GM21529 (cell line): ENCODE measurements around the gene SULT6B1.
A peak's percentile ranks its signal among the peaks of the same experiment; 100 is the strongest.

Experiments used
- ATAC-seq: cut with Tn5 transposase; IDR thresholded peaks from one replicate; pipeline ENCODE4 v1.9.1; 2021; ENCODE audit not compliant: unreplicated experiment

Gene SULT6B1

GRCh38 chr2:37196320-37197195 is 8.1 kb upstream of the SULT6B1 start, which contains the start of gene CEBPZOS:
Gene CEBPZOS (plus strand): TSS chr2:37196496. CDS start chr2:37199705, 3,209 bp downstream.
- peak; percentile 72 for ATAC-seq

DNA sequence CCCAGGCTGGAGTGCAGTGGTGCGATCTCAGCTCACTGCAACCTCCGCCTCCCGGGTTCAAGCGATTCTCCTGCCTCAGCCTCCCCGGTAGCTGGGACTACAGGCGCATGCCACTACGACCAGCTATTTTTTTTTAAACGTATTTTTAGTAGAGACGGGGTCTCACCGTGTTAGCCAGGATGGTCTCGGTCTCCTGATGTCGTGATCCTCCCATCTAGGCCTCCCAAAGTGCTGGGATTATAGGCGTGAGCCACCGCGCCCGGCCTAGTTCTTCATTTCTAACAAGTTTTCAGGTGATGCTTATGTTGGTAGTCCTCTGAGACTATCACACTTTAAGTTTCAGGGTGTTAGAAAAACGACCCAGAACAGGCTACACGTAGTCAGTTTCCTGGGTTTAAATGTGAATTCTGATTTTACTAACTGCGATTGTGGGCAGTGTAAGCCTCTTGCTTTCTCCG is 7.4 kb upstream of the SULT6B1 start:
- ATAC-seq, result peak; percentile 1

DNA sequence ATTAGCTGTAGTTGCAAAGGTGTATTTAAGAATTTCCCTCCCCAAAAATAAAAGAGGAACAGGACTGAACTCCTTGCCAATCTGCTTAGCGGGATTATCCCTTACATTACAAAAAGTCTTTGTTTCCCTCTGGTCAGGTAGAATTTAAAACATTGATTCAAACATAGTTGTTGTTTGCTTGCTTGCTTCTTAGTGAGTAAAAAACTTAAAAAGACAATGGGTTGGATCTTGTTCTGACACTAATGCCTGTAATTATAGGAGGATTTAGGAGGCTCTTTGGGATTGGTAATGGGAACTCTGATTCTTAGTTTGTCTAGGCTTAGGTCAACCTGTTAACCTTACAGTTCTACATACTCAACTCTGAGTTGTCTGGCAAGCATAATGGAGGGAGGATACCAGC is 4.1 kb upstream of the SULT6B1 start:
- ATAC-seq, result no peak

- ATAC-seq, result no peak
These were observed 3.3 kb upstream of the SULT6B1 start for GRCh38 chr2:37191747-37192146.

GRCh38 chr2:37191253-37191652 is 2.8 kb upstream of the SULT6B1 start:
- no peak for ATAC-seq

- ATAC-seq, result no peak
These were observed 1.8 kb upstream of the SULT6B1 start for GRCh38 chr2:37190290-37190689.

GRCh38 chr2:37189452-37190153 is 1.1 kb upstream of the SULT6B1 start:
- ATAC-seq, result no peak

- ATAC-seq, result no peak
These were observed 6.5 kb downstream of the SULT6B1 start for GRCh38 chr2:37181726-37182684.

- no peak for ATAC-seq
These were observed 7.8 kb downstream of the SULT6B1 start for GRCh38 chr2:37180640-37181039.

DNA sequence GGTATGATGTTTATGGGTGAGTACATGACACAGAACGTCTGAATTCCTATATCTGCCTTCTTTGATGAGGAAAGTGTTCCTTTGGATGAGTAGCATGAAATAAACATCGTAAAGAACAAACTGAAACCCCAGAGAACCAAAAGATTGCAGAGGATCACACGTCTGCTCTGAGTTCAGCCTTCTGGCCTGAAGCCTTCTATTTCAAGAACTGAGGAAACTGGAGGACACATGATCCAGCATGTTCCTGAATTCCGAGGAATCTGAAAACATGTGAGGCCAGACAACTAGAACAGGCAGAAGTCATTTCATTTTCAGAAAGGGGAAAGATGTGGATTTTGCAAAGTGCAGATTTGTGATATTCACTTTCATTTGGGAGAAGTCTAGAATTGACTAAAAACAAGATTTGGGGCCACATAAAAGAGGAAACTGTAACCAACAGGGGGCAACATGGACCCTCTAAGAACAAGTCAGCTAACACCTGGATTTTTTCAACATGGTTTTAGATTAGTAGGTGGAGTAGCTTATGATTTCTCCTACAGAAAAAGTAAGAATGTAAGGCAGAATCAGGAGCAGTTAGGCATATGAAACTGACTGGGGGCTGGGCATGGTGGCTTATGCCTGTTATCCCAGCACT is 8.3 kb downstream of the SULT6B1 start:
- ATAC-seq, result no peak

GRCh38 chr2:37173741-37174140 is 14.7 kb downstream of the SULT6B1 start:
- no peak for ATAC-seq

DNA sequence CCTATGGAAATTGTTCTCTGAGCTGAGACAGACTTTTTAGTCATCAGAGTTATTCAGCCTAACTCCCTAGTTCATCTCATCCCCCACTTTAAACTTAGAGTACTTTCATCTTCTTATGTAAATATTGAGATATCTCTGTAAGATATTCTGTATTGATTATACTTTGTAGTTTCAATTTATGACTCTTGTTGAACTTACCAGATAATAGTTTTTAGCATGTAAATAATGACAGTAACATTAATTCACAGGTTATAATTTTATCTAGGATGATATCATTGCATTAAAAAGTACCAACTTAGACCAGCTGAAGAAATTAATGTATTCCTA is 16.9 kb downstream of the SULT6B1 start:
- ATAC-seq, result no peak

- ATAC-seq, result peak; percentile 57
These were observed 20.1 kb downstream of the SULT6B1 start for GRCh38 chr2:37168217-37168981.

DNA sequence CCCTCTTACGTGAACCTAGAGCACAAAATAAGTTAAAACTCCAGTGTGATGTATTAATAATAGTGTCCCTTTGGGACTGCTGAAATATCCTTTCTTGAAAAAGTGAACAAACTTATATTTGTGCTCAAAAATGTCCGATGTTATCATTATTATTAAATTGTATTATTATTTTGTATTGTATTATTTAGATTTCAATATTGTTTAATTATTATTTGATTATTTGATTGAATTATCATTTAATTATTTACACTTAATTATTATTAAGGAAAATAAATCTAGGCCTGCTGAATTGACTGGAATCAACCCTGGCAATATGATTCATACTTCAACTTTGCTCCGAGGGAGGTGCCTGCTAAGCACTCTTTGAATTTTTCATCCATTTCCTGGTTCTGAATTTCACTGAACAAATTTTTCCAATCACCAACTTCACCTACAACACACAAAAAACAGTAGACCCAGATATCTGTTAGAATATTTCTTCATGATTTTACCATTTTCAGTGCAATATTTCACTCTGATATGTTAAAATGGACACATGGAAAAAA is 20.8 kb downstream of the SULT6B1 start:
- no peak for ATAC-seq

DNA sequence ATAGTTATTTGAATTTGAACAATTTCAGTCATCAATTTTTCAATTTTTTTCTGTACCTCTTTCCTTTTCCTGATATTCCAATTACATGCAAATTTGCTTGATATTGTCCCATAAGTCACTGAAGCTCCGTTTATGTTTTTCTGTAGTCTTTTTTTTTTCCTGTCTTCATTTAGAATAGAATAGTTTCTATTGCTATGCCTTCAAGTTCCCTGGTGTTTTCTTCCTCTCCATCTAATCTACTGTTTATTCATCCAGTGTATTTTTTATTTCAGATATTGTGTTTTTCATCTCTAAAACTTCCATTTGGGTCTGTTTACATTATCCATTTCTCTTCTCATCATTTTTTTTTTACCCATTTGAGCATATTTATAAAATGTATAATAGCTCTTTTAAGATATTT is 23.7 kb downstream of the SULT6B1 start:
- ATAC-seq, result no peak

- peak; percentile 84 for ATAC-seq
These were observed 31.4 kb downstream of the SULT6B1 start, which contains the start of gene EIF2AK2 for GRCh38 chr2:37156857-37157714. Gene EIF2AK2 (minus strand): TSS chr2:37156980. CDS start chr2:37147806, 9,174 bp downstream.

DNA sequence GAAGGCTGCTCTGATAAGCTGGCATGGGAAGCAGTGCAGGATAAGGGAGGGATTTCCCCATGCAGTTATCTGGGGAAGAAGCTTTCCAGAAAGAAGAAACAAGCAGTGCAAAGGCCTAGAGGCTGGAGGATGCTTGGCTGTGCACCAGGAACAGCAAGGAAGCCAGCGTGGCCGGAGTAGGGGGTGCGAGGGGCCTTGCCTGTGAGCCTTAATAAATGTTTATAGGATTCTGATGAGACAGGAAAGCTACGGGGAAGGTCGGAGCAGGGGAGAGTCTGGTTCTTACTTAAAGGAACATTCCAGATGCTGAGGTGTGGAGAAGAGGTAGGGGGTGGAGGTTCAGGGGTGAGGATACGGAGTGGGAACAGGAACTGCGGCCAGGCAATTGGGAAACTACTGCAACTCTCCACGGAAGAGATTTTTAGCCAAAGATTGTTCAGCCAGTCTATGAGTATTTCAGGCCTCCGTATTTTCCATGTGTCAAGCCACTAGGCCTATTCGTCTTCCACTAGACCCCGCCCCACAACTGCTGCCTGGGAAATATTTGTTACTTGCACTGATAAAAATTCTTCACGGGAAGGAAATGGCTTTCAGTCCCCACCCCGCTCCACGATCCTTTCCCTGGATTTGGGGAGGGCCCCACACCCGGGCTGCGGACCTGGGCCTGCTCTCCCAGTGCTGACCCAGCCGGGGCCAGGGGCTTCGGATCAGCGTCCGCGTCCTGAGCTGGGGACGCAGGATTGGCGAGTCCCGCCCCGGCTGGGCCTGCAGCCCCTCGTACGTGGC is 32.2 kb downstream of the SULT6B1 start:
- ATAC-seq, result peak; percentile 22

DNA sequence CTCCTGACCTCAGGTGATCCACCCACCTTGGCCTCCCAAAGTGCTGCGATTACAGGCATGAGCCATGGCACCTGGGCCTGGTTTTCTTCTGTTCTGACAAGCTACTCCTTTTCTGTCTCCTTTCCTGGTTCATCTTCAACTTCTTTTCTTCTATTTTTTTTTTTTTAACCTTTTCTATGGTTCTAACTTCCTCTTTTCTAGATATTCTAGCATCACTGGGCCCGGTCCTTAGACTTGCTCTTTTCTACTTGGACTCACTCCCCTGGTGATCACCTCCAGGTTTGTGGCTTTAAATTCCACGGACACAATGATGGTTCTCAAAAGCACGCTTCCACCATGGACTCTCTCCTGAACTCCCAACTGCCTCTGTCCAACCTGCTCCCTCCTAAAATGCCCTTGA is 33.7 kb downstream of the SULT6B1 start:
- no peak for ATAC-seq
